HepG2 (cell line): ENCODE results near the gene FGFR3. TPM values are rescaled to one million over a fixed set of nuclear protein-coding genes. Genes with fewer than 3 reads are reported as not detected.

Source experiments
- ATAD3A ChIP-seq: sonication (generic); formaldehyde crosslinking; IDR thresholded peaks from 2 replicates; pipeline ENCODE4 v1.4.0; 2020; ENCODE audit warnings: missing genetic modification reagents
- CENPBD1 ChIP-seq: sonication (generic); formaldehyde crosslinking; IDR thresholded peaks from 2 replicates; pipeline ENCODE4 v1.8.0; 2022; ENCODE audit warnings: missing genetic modification reagents, low read depth, mild to moderate bottlenecking, borderline replicate concordance
- ESRRA ChIP-seq: sonication (generic); formaldehyde crosslinking; IDR thresholded peaks from 2 replicates; pipeline ENCODE4 v1.5.1; 2020; ENCODE audit warnings: mild to moderate bottlenecking, low read depth, missing genetic modification reagents
- HHEX ChIP-seq: IDR thresholded peaks from 2 replicates; pipeline ENCODE4 v1.6.1; 2016; ENCODE audit warnings: control low read depth
- HMG20A ChIP-seq: IDR thresholded peaks from 2 replicates; pipeline ENCODE4 v1.6.1; 2016; ENCODE audit warnings: borderline replicate concordance
- PTBP1 ChIP-seq: fragments of 200-400 bp; formaldehyde crosslinking; IDR thresholded peaks from 2 replicates; pipeline ENCODE4 v1.6.1; 2018; ENCODE audit warnings: low read length, low read depth; ENCODE audit not compliant: poor library complexity, severe bottlenecking
- RELA ChIP-seq: sonication (generic); formaldehyde crosslinking; IDR thresholded peaks from 2 replicates; pipeline ENCODE4 v1.4.0; 2020; ENCODE audit warnings: missing genetic modification reagents
- RFXANK ChIP-seq: IDR thresholded peaks from 2 replicates; pipeline ENCODE4 v1.6.1; 2016
- RFXAP ChIP-seq: sonication (generic); formaldehyde crosslinking; IDR thresholded peaks from 2 replicates; pipeline ENCODE4 v1.4.0; 2020; ENCODE audit warnings: missing genetic modification reagents, borderline replicate concordance
- RXRB ChIP-seq: IDR thresholded peaks from 2 replicates; pipeline ENCODE4 v1.6.1; 2016; ENCODE audit warnings: borderline replicate concordance, missing genetic modification reagents, missing compliant biosample characterization
- SAP130 ChIP-seq: IDR thresholded peaks from 2 replicates; pipeline ENCODE4 v1.6.1; 2016; ENCODE audit warnings: low read depth
- SIN3B ChIP-seq: fragments of 150-350 bp; IDR thresholded peaks from 2 replicates; pipeline ENCODE4 v1.6.1; 2014; ENCODE audit warnings: low read length
- SIX4 ChIP-seq: sonication (generic); formaldehyde crosslinking; IDR thresholded peaks from 2 replicates; pipeline ENCODE4 v1.4.0; 2020; ENCODE audit warnings: missing genetic modification reagents
- ZKSCAN1 ChIP-seq: fragments of 150-350 bp; IDR thresholded peaks from 2 replicates; pipeline ENCODE4 v1.6.1; 2014; ENCODE audit warnings: low read length
- ZMYM4 ChIP-seq: sonication (generic); formaldehyde crosslinking; IDR thresholded peaks from 2 replicates; pipeline ENCODE4 v1.8.1; 2023; ENCODE audit warnings: mild to moderate bottlenecking, missing genetic modification reagents
- ZNF230 ChIP-seq: sonication (generic); formaldehyde crosslinking; IDR thresholded peaks from 2 replicates; pipeline ENCODE4 v1.4.0; 2020; ENCODE audit warnings: mild to moderate bottlenecking, missing genetic modification reagents
- ZNF513 ChIP-seq: sonication (generic); formaldehyde crosslinking; conservative IDR thresholded peaks from 2 replicates; pipeline ENCODE4 v1.5.0; 2020; ENCODE audit warnings: missing genetic modification reagents
- ZNF567 ChIP-seq: sonication (generic); formaldehyde crosslinking; IDR thresholded peaks from 2 replicates; pipeline ENCODE4 v1.8.1; 2023; ENCODE audit warnings: mild to moderate bottlenecking, missing genetic modification reagents, borderline replicate concordance
- ZNF629 ChIP-seq: sonication (generic); formaldehyde crosslinking; conservative IDR thresholded peaks from 2 replicates; pipeline ENCODE4 v1.5.0; 2020; ENCODE audit warnings: missing genetic modification reagents
- ZNF788 ChIP-seq: sonication (generic); formaldehyde crosslinking; IDR thresholded peaks from 2 replicates; pipeline ENCODE4 v1.5.0; 2020; ENCODE audit warnings: mild to moderate bottlenecking, missing genetic modification reagents, borderline replicate concordance
- ZNF790 ChIP-seq: sonication (generic); formaldehyde crosslinking; IDR thresholded peaks from 2 replicates; pipeline ENCODE4 v1.8.0; 2022; ENCODE audit warnings: missing genetic modification reagents, mild to moderate bottlenecking, borderline replicate concordance
- polyA plus RNA-seq, 8 experiments: library from polyadenylated mRNA; depleted of rRNA in 3 of 8; stranded (reverse) in 7 of 8; unstranded in 1 of 8; fragments of >200 nt; fragmentation: Illumina TruSeq in 4 of 8; extraction: Trizol in 4 of 8; gene quantifications; 2 replicates each; pipeline versions ENCODE4 v1.2.1 to v1.2.3, GENCODE V29; 2011 to 2016; ENCODE audit warnings: low read depth in 4 of 8, missing spikeins in 1 of 8, mixed read lengths in 1 of 8; ENCODE audit not compliant: insufficient read depth in 1 of 8
- total RNA-seq, 5 experiments: library from RNA; depleted of rRNA; stranded (reverse); fragments of >200 nt; fragmentation: Illumina TruSeq; extraction: Trizol; gene quantifications; 2 replicates each; pipeline ENCODE4 v1.2.3, GENCODE V29; 2016; ENCODE audit warnings: low read depth in 1 of 5
- TF ChIP-seq, protein P1 (sequence below): IDR thresholded peaks from 2 replicates; pipeline ENCODE4 v1.6.1; 2016; ENCODE audit warnings: missing compliant biosample characterization, missing genetic modification reagents, borderline replicate concordance
- TF ChIP-seq, protein P2 (sequence below): sonication (generic); formaldehyde crosslinking; IDR thresholded peaks from 2 replicates; pipeline ENCODE4 v1.4.0; 2020; ENCODE audit warnings: mild to moderate bottlenecking, missing genetic modification reagents, borderline replicate concordance
- TF ChIP-seq, protein P3 (sequence below): sonication (generic); formaldehyde crosslinking; IDR thresholded peaks from 2 replicates; pipeline ENCODE4 v1.8.1; 2023; ENCODE audit warnings: mild to moderate bottlenecking, missing genetic modification reagents, borderline replicate concordance

The FGFR3 gene
- total and polyA plus RNA-seq, 2 of the 13 experiments (the other 11 are each of a cell fraction or from before 2014, with no cell fraction given), result 103 to 109 TPM

GRCh38 chr4:1768367-1769034, 24.6 kb upstream of the FGFR3 start (continued):
- no peak for TF ChIP-seq ZNF788 (CRISPR knock-in tag)
- TF ChIP-seq ESRRA, result no peak
- TF ChIP-seq HHEX (CRISPR knock-in tag), result no peak
- no peak for TF ChIP-seq ZNF567 (CRISPR knock-in tag)
- no peak for TF ChIP-seq ZKSCAN1
- no peak for TF ChIP-seq SIN3B
- no peak for TF ChIP-seq ZNF230 (CRISPR knock-in tag)
- no peak for TF ChIP-seq SIX4 (CRISPR knock-in tag)
- TF ChIP-seq RFXAP (CRISPR knock-in tag), result peak; percentile 19; the same call in 1 of the 2 replicates
- TF ChIP-seq RXRB (CRISPR knock-in tag), result peak; percentile 25; the same call in 1 of the 2 replicates
- TF ChIP-seq, protein P1, sequence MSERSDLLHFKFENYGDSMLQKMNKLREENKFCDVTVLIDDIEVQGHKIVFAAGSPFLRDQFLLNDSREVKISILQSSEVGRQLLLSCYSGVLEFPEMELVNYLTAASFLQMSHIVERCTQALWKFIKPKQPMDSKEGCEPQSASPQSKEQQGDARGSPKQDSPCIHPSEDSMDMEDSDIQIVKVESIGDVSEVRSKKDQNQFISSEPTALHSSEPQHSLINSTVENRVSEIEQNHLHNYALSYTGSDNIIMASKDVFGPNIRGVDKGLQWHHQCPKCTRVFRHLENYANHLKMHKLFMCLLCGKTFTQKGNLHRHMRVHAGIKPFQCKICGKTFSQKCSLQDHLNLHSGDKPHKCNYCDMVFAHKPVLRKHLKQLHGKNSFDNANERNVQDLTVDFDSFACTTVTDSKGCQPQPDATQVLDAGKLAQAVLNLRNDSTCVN (CRISPR knock-in tag), result no peak
- peak; percentile 10; the same call in 1 of the 2 replicates for TF ChIP-seq ZMYM4 (CRISPR knock-in tag)
- no peak for TF ChIP-seq ATAD3A
- no peak for TF ChIP-seq ZNF629
- TF ChIP-seq HMG20A (CRISPR knock-in tag), result peak; percentile 40; the same call in 1 of the 2 replicates
- no peak for TF ChIP-seq PTBP1
- no peak for TF ChIP-seq RFXANK (CRISPR knock-in tag)
- TF ChIP-seq ZNF513 (CRISPR knock-in tag), result no peak
- TF ChIP-seq SAP130 (CRISPR knock-in tag), result peak; percentile 54; the same call in 1 of the 2 replicates
- no peak for TF ChIP-seq RELA (CRISPR knock-in tag)
- no peak for TF ChIP-seq CENPBD1 (CRISPR knock-in tag)
- peak; percentile 67; the same call in 1 of the 2 replicates for TF ChIP-seq ZNF790 (CRISPR knock-in tag)
- TF ChIP-seq, protein P2, sequence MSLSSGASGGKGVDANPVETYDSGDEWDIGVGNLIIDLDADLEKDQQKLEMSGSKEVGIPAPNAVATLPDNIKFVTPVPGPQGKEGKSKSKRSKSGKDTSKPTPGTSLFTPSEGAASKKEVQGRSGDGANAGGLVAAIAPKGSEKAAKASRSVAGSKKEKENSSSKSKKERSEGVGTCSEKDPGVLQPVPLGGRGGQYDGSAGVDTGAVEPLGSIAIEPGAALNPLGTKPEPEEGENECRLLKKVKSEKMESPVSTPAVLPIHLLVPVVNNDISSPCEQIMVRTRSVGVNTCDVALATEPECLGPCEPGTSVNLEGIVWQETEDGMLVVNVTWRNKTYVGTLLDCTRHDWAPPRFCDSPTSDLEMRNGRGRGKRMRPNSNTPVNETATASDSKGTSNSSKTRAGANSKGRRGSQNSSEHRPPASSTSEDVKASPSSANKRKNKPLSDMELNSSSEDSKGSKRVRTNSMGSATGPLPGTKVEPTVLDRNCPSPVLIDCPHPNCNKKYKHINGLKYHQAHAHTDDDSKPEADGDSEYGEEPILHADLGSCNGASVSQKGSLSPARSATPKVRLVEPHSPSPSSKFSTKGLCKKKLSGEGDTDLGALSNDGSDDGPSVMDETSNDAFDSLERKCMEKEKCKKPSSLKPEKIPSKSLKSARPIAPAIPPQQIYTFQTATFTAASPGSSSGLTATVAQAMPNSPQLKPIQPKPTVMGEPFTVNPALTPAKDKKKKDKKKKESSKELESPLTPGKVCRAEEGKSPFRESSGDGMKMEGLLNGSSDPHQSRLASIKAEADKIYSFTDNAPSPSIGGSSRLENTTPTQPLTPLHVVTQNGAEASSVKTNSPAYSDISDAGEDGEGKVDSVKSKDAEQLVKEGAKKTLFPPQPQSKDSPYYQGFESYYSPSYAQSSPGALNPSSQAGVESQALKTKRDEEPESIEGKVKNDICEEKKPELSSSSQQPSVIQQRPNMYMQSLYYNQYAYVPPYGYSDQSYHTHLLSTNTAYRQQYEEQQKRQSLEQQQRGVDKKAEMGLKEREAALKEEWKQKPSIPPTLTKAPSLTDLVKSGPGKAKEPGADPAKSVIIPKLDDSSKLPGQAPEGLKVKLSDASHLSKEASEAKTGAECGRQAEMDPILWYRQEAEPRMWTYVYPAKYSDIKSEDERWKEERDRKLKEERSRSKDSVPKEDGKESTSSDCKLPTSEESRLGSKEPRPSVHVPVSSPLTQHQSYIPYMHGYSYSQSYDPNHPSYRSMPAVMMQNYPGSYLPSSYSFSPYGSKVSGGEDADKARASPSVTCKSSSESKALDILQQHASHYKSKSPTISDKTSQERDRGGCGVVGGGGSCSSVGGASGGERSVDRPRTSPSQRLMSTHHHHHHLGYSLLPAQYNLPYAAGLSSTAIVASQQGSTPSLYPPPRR (CRISPR knock-in tag), result no peak
- TF ChIP-seq, protein P3, sequence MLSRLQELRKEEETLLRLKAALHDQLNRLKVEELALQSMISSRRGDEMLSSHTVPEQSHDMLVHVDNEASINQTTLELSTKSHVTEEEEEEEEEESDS, result no peak
